GM20000 (cell line): ENCODE measurements around the gene VWDE.

Experiments used
- DNase-seq: peaks from one replicate; pipeline ENCODE4 v3.0.0; 2012; ENCODE audit warnings: low spot score
- TF ChIP-seq, protein P1 (sequence below): IDR thresholded peaks from 2 replicates; pipeline ENCODE4 v1.5.1; 2012; ENCODE audit warnings: mild to moderate bottlenecking, control low read depth; ENCODE audit errors: extremely low read depth, missing control alignments

Gene VWDE

DNA sequence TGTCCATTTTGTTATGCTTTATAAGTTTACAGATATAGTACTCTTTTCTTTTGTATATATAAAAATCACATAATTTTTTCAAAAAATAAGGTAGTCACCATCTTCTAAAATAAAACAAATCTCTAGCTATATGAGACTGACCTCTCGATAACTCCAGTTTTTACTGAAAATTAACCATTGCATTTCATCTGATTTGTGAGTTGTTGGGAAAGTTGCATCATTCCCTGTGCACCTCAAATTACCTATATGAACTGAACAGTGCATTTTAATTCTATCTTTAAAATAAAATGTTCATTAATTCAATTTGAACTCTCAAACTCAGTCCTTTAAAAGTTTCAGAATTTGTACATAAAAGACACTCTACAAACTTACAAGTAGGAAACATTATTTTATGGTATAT lies 86.0 kb downstream of the VWDE start:
- no peak for DNase-seq
- TF ChIP-seq, protein P1, sequence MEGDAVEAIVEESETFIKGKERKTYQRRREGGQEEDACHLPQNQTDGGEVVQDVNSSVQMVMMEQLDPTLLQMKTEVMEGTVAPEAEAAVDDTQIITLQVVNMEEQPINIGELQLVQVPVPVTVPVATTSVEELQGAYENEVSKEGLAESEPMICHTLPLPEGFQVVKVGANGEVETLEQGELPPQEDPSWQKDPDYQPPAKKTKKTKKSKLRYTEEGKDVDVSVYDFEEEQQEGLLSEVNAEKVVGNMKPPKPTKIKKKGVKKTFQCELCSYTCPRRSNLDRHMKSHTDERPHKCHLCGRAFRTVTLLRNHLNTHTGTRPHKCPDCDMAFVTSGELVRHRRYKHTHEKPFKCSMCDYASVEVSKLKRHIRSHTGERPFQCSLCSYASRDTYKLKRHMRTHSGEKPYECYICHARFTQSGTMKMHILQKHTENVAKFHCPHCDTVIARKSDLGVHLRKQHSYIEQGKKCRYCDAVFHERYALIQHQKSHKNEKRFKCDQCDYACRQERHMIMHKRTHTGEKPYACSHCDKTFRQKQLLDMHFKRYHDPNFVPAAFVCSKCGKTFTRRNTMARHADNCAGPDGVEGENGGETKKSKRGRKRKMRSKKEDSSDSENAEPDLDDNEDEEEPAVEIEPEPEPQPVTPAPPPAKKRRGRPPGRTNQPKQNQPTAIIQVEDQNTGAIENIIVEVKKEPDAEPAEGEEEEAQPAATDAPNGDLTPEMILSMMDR = no peak

DNA sequence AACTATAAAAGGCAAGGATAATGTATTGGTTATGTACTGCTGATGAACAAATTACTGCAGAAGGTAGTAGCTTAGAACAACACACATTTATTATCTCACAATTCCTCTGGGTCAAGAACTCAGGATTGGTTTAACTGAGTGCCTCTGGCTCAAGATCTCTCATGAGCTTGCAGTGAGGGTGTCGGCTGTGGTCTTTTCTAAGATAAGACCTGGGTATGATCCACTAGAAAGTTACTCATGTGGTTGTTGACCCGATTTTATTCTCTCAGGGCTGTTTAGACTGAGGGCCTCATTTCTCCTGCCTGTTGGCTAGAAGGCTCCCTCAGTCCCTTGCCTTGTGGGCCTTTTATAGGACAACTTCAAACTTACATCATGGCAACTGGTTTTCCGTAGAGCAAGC lies 86.7 kb downstream of the VWDE start:
- TF ChIP-seq, protein P1 = no peak

DNA sequence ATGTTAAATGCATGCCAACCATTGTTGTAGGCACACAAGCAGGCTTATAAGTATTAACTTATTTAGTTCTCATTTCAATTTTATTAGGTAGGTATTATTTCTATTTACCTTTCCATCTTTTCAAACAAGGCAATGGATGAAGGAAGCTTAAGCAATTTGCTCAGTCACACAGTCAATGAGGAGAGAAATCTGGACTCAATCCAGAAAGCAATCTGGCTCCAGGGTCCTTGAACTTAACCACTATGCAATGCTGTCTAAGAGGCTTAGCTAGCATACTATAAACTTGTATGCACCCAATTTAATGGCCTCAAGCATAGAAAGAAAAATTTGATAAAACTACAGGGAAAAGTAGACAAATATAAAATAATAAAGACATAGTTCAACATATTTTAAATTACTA lies 88.6 kb downstream of the VWDE start:
- TF ChIP-seq, protein P1 = no peak
- DNase-seq = no peak

More for the DNA sequence above, 86.7 kb downstream of the VWDE start:
- DNase-seq = no peak

DNA sequence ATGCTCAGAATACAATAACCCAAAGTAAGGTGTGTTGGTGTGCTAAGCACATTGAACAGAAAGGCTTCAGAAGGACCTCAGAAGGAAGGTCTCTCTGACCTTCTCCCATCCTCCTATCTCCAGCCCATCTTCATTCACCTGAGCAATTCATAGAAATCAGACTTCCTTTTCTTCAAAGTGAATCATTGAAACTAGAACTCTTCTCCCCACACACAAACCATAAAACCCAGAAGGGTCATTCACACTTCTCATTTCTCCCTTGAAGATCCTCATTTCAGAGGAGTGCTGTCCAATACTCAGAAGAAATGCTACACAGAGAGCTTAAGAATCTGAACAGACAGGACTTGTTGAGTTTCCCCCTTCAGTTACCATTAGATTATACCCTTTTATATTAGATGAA lies 89.5 kb downstream of the VWDE start:
- TF ChIP-seq, protein P1 = no peak
- no peak for DNase-seq

DNA sequence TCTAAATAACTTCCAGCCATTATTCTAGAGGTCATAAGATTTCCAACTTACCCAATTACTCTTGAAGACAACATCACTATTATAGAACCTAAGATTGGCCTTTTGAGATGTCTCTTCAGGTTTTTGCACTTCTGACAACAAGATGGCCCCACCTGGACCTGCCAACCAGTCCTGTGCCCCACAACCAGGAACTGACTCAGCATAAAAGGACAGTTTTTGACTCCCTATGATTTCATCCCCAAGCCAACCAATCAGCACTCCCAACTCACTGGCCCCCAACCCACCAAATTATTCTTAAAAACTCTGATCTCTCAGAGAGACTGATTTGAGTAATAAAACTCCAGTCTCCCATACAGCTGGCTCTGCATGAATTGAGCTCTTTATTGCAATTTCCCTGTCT lies 98.2 kb downstream of the VWDE start:
- no peak for DNase-seq
- TF ChIP-seq, protein P1 = no peak

DNA sequence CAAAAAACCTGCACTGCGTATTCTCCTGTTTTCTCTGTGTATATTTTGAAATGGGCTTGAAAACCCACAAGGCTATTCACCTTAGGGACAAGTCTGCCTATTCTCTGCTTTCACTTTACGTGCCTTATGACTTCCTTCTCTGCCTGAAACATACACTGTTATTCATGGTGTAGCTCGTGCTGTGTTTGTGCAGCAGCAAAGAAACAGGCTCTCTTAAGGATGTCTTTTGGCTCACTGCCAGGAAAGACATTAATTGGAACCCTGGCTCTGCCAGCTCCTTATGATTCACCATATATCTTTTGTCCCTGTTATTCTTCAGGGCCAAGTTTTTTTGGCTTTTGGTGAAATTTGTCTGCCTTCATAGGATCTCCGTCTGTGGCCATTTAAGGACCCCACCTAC lies 100.2 kb downstream of the VWDE start:
- DNase-seq = no peak

DNA sequence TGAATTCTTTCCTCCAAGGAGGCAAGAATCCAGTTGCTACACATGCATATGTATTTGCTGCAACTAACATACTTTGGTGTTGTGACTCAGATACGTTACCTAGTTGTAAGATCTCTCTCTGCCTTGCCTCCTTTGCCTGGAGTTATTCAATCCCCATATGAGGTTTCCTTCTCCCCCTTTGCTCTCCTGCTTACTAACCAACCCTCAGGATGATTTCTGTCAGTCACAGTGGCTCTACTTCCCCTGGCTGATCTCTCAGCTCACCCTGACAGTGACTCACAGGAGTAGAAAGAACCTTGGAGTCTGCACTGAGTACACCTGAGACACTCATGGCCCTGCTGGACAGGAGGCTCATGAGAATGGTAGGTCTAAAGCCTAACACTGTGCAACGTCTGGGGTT lies 100.6 kb downstream of the VWDE start:
- no peak for DNase-seq
- TF ChIP-seq, protein P1 = no peak

More for the DNA sequence above, 100.2 kb downstream of the VWDE start:
- TF ChIP-seq, protein P1 = no peak

DNA sequence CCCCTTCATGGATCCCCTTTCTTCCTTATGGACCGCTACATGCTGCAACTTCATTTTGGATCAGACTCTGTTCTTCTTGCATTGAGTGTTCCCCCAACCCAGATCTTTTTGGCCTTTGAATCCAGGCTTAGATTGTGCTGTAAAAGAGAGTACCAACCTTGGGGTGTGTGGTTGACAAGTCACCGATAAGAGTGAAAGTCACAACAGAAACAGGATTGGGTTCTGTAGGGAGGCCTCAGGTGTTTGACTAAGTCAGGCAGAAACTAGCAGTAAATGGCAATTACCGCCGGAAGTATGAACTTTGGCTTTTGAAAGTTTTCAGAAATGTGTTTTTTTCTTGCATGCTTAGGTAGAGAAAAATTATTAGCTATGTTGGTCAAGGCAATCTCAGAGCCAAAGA lies 103.2 kb downstream of the VWDE start:
- DNase-seq = no peak
- TF ChIP-seq, protein P1 = no peak
